ENCODE measurements around the gene LCN15.
A peak's percentile ranks its signal among the peaks of the same experiment; 100 is the strongest.

LCN15 gene

DNA sequence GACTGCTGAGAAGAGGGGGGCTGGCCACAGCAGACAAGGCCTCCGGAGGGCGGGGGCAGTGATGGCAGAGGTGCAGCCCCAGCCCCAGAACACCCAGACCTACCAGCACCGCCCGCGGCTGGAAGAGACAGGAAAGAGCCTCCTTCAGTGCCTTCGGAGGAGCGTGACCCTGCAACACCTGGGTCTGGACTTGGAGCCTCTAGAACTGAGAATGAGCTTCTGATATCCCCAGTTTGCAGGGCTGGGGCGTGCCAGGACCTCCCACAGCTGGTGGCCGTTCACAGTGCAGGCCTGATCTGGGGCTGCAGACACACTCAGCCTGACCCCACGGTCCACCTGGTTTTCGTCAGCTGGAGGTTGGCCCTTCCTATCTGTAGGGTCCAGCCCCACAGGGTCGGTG is 30.7 kb downstream of the LCN15 start:
- DNase-seq (ENCODE audit: low read depth in 1 of 2, low spot score in 1 of 2), result no peak
- no peak for TF ChIP-seq JUND (IDR thresholded peaks at IDR 0.05; ENCODE audit: low read depth)
- in situ Hi-C loops (cut with HindIII; ENCODE audit: low pct_unique_long_range_greater_than_20kb, low sequenced_read_pairs), result no loop called here

DNA sequence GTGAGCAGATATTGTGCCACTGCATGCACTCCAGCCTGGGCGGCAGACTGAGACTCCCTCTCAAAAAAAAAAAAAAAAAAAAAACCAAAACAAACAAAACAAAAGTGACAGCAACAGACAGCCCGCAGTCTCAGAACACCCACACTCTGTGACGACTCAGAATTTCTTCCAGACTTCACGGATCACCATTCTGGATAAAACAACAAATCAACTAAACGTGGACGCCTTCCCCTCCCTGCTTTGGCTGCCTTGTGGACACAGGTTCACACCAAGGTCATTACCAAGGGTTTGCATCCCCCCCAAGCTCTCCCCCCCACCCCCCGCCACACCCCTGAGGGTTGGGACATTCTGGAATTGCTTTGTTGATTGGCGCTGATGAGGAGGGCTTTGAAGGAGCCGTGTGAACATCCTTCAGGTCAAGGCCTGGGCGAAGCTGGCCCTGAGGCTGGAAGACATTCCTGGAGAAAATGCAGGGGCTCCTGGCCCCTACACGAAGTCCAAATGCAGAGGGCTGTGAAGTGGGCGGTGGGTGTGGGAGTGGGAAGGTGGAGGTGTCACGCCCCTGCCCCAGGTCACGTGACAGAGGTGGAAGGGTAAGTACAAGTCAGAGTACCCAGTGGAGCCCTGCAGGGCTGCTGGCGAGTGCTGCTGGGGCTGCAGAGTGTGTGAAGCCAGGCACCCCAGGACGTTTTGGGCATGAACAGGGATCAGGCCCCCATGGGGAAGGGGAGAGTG is 31.7 kb downstream of the LCN15 start:
- DNase-seq (ENCODE audit: low read depth in 1 of 2, low spot score in 1 of 2), result no peak
- in situ Hi-C loops (cut with HindIII; ENCODE audit: low pct_unique_long_range_greater_than_20kb, low sequenced_read_pairs), result no loop called here
- no peak for TF ChIP-seq JUND (IDR thresholded peaks at IDR 0.05; ENCODE audit: low read depth)

DNA sequence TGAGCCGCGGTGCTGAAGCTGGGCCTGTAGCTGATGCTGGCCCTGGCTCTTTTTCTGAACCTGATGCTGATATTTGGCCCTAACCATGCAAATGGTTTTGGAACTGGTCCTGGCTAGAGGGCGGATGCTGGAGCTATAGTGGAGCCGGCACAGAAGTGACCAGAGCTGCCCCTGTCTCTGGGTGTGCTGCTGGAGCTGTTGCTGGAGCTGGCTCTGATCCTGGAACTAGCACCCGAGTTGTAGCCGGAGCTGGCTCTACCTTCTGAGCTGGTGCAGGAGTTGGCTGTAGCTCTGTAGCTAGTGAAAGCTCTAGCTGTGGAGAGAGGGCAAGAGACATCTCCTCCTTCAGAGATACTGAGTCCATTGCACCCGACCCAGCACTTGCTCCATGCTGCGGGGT is 34.4 kb downstream of the LCN15 start:
- in situ Hi-C loops (cut with HindIII; ENCODE audit: low pct_unique_long_range_greater_than_20kb, low sequenced_read_pairs), result no loop called here
- no peak for TF ChIP-seq JUND (IDR thresholded peaks at IDR 0.05; ENCODE audit: low read depth)

DNA sequence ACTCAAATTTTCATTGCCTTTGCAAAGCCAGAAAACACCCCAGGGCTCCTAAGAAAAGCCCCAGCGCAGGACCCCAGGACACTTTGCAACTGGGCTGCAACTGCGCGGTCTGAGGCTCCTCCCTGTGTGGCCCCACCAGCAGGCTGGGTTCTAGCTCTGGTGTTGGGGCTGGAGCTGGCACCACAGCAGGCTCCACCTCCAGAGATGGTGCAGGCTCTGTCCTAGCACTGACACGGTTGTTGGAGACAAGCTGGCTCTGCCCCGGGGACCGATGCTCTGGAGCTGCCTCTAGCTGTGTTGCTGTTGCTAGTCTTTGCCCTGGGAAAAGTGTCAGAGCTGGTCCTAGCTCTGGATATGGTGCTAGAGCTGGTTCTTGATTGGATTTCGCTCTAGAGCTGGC is 35.2 kb downstream of the LCN15 start:
- DNase-seq (ENCODE audit: low read depth in 1 of 2, low spot score in 1 of 2), result no peak
- in situ Hi-C loops (cut with HindIII; ENCODE audit: low pct_unique_long_range_greater_than_20kb, low sequenced_read_pairs), result no loop called here
- TF ChIP-seq JUND (IDR thresholded peaks at IDR 0.05; ENCODE audit: low read depth), result no peak

More for the DNA sequence above, 34.4 kb downstream of the LCN15 start:
- no peak for DNase-seq (ENCODE audit: low read depth in 1 of 2, low spot score in 1 of 2)

DNA sequence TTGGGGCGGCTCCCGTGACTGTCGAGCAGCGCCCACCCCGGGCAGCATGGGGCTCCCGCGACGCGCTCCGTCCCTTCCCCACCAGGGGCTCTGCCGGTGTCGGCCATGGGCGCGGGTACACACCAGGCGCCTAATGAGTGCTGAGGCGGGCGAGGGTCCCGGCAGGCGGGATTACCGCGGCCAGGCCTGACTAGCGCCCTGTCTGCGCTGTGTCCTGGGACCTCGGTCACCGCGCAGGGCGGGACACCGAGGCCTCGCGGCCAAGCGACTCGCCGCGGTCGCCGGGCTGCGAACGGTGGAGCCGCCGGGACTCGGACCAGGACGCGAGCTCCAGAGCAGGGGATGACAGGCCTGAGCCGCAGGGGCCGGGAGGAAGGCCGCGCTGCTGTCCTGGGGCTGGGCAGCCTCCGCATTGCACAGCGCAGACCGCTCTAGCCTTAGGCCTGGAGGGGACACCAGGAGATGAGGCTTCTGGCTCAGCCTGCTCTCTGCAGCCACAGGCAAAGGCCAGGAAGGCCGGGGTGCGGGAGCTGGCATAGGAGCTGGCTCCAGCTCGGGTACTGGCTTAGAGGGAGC is 35.7 kb downstream of the LCN15 start:
- in situ Hi-C loops (cut with HindIII; ENCODE audit: low pct_unique_long_range_greater_than_20kb, low sequenced_read_pairs), result no loop called here
- peak in 1 of 2 experiments; percentile 50 for DNase-seq (ENCODE audit: low read depth in 1 of 2, low spot score in 1 of 2)
- no peak for TF ChIP-seq JUND (IDR thresholded peaks at IDR 0.05; ENCODE audit: low read depth)

DNA sequence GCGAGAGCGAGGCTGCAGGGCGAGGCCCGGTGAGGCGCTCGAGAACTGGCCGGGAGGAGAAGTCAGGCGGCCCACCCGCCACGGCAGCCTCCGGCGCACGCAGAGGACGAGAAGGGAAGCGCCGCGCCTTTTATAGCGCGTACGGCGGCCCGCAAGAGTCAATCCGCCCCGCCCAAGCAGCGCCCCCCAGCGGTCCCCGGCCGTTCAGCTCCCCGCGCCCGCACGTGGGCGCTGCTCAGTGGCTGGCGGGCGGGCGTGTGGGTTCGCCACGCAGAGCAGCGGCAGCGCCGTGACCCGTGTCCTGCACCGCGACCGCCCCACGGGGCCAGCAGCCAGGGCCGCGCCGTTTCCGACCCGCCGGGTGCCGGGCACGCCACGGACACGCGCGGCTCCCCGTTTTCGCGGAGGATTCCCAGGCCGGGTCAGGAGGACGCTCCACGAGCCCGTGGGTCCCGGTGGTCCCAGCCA is 36.2 kb downstream of the LCN15 start:
- TF ChIP-seq JUND (IDR thresholded peaks at IDR 0.05; ENCODE audit: low read depth), result no peak
- in situ Hi-C loops (cut with HindIII; ENCODE audit: low pct_unique_long_range_greater_than_20kb, low sequenced_read_pairs), result no loop called here
- peak; percentile 94 to 95 for DNase-seq (ENCODE audit: low read depth in 1 of 2, low spot score in 1 of 2)

DNA sequence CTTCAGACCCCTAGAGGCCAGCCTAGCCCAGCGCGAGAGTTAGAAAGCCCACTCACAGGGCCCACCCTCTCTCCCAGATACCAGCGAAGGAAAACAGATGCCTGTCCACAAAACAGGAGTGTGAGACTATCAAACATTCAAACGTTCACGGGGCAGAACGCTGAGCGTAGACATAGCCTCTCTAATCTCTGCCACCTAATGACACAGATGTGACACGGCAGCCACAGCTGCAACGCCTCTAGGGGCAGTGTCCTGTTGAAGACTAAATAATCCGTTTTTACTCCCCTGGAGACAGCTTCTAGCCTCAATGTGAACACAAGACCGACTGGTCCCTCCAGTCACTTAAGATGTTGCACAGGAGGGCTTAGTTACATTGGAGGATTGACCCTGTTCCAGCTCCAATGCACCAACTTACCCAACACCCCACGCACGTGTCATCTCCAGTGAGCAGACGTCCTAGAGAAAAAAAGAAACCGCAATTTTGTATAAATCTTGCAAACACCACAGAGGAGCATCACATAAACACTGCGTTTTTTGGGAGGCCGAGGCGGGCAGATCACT is 37.6 kb downstream of the LCN15 start:
- in situ Hi-C loops (cut with HindIII; ENCODE audit: low pct_unique_long_range_greater_than_20kb, low sequenced_read_pairs), result no loop called here
- TF ChIP-seq JUND (IDR thresholded peaks at IDR 0.05; ENCODE audit: low read depth), result no peak
- peak in 1 of 2 experiments; percentile 73 for DNase-seq (ENCODE audit: low read depth in 1 of 2, low spot score in 1 of 2)

DNA sequence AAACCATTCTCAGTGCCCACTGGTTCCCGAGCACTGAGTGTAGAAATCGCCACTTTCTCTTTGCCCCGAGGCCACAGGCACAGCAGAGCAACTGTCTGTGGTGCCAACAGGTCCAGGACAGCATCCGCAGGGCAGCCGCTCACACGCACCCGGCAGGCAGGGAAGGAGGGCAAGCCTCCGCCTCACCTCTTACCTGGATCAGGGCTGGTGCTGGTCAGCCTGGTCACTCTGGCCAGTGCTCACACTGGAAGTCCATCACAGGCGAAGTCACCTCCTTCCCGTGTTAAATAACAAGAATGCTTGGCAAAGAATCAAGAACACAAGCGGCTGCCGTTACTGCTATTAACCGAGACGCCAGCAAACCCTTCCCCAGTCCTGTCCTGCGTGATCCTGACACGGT is 38.2 kb downstream of the LCN15 start:
- no peak for DNase-seq (ENCODE audit: low read depth in 1 of 2, low spot score in 1 of 2)
- TF ChIP-seq JUND (IDR thresholded peaks at IDR 0.05; ENCODE audit: low read depth), result no peak
- in situ Hi-C loops (cut with HindIII; ENCODE audit: low pct_unique_long_range_greater_than_20kb, low sequenced_read_pairs), result no loop called here

DNA sequence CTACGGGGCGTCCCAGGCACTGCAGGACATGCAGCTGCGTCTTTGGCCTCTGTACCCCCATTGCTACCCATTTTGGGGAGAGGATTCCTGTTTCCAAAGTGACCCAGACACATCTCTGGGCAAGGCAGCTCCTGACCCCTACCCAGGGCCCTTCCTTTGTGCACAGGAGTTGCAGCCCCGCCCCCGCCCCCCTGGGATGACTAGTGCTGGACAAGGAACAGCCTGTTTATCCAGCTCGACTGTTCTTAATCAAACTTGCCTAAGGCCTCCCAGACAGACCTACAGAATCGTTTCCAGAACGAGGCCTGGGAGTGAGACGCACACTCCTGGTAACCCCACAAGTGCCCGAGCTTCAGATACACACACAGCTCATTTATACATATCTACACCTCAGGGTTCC is 38.7 kb downstream of the LCN15 start:
- DNase-seq (ENCODE audit: low read depth in 1 of 2, low spot score in 1 of 2), result peak in 1 of 2 experiments; percentile 77
- TF ChIP-seq JUND (IDR thresholded peaks at IDR 0.05; ENCODE audit: low read depth), result no peak
- in situ Hi-C loops (cut with HindIII; ENCODE audit: low pct_unique_long_range_greater_than_20kb, low sequenced_read_pairs), result no loop called here

DNA sequence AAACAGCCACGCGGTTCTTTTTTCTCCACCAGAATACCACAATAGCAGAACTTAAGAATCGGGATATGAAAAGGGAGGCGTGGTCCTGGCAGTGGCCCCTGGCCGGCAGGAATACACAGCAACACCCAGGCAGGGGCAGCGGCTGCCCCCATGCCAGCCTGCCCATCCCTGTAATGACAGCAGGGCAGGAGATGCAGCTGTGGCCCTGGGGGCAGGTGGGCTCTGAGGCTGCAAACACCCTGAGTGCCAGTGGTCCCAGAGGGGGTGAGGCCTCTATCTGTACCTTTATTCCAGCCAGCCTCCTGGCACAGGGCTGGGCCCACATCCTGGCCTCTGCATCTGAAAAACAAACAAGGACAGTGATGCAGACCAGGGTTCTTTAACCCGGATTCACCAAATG is 39.5 kb downstream of the LCN15 start:
- in situ Hi-C loops (cut with HindIII; ENCODE audit: low pct_unique_long_range_greater_than_20kb, low sequenced_read_pairs), result no loop called here
- TF ChIP-seq JUND (IDR thresholded peaks at IDR 0.05; ENCODE audit: low read depth), result no peak
- no peak for DNase-seq (ENCODE audit: low read depth in 1 of 2, low spot score in 1 of 2)

DNA sequence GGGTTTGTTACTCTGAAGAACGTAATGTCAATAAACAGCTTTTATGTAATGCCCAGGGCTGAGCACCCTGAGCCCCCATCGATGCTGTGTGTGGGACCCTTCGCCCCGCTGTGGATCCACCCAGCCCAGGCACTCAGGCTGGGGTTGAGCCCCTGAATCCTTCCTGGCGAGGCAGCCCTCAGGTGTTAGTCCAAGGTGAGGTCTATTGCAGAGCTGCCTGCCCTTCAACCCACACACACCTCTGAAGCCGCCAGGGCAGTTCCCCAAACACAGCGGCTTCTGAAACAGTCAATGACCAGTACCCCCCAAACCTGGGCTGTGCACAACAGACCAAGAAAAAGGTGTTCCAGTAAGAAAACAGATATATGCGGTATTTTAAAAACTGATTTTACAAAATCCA is 40.3 kb downstream of the LCN15 start:
- DNase-seq (ENCODE audit: low read depth in 1 of 2, low spot score in 1 of 2), result no peak
- no peak for TF ChIP-seq JUND (IDR thresholded peaks at IDR 0.05; ENCODE audit: low read depth)
- in situ Hi-C loops (cut with HindIII; ENCODE audit: low pct_unique_long_range_greater_than_20kb, low sequenced_read_pairs), result no loop called here

DNA sequence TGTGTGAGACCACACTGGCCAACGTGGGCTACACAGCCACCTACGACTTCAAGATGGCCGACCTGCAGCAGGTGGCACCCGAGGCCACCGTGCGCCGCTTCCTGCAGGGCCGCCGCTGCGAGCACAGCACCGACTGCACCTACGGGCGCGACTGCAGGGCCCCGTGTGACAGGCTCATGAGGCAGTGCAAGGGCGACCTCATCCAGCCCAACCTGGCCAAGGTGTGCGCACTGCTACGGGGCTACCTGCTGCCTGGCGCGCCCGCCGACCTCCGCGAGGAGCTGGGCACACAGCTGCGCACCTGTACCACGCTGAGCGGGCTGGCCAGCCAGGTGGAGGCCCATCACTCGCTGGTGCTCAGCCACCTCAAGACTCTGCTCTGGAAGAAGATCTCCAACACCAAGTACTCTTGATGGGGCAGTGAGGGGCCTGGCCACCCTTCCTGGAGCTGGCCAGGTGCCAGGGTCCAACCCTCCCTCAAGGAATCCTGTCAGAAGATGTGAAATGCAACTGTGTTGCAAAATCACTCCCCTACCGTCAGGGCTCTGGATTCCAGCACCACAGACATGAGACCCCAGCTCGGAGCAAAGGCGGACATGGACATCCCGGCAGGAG is 40.8 kb downstream of the LCN15 start:
- no peak for TF ChIP-seq JUND (IDR thresholded peaks at IDR 0.05; ENCODE audit: low read depth)
- no peak for DNase-seq (ENCODE audit: low read depth in 1 of 2, low spot score in 1 of 2)
- in situ Hi-C loops (cut with HindIII; ENCODE audit: low pct_unique_long_range_greater_than_20kb, low sequenced_read_pairs), result no loop called here

DNA sequence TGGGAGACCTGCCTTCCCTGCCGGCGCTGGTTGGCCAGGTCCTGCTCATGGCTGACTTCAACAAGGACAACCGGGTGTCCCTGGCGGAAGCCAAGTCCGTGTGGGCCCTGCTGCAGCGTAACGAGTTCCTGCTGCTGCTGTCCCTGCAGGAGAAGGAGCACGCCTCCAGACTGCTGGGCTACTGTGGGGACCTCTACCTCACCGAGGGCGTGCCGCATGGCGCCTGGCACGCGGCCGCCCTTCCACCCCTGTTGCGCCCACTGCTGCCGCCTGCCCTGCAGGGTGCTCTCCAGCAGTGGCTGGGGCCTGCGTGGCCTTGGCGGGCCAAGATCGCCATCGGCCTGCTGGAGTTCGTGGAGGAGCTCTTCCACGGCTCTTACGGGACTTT is 41.4 kb downstream of the LCN15 start:
- in situ Hi-C loops (cut with HindIII; ENCODE audit: low pct_unique_long_range_greater_than_20kb, low sequenced_read_pairs), result no loop called here
- no peak for DNase-seq (ENCODE audit: low read depth in 1 of 2, low spot score in 1 of 2)
- no peak for TF ChIP-seq JUND (IDR thresholded peaks at IDR 0.05; ENCODE audit: low read depth)

Measured in T47D (cell line).